A375 (cell line): Measurements from ENCODE around the gene RBMY1J. TPM values are rescaled to one million over a fixed set of nuclear protein-coding genes. Genes with fewer than 3 reads are reported as not detected.

ENCODE experiments used
- total RNA-seq: library from RNA; depleted of rRNA; stranded (reverse); fragments of >200 nt; shearing (Covaris generic); gene quantifications from 2 replicates; pipeline ENCODE4 v1.2.3, GENCODE V29; 2014; rRNA removed

Gene RBMY1J
- not detected in 2 replicates for total RNA-seq

DNA sequence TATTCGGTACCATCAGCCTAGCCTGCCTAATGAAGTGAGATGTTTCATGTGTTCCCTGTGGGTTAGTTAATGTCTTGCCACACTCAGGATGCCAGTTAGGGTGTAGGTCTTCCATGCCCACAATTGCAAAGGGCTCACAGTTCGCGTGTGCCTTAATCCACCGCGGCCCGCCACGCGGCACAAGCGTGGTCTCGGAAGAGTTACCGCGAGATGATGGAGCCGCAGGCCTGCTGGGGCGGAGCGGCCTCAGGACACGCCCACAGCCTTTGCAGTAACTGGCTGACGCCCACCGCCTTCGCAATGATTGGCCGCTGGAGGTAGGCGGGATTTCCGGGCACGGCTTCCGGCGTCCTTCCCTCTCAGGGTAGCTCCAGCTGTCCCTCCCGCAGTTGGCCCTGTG lies at the start of gene RBMY1J:
TSS of gene RBMY1J (plus strand) at position 301 of the 400 bp plus-strand sequence. CDS start 2,038 bp downstream, outside the sequence.

Other genes starting within 250 kb of the RBMY1J start
- not detected in 2 replicates for gene RBMY1F, start 220.5 kb upstream of the RBMY1J start, total RNA-seq